H9 (cell line): ENCODE measurements around the gene DDO. TPM values are rescaled to one million over a fixed set of nuclear protein-coding genes. Genes with fewer than 3 reads are reported as not detected.

ENCODE experiments used
- DNase-seq: peaks from one replicate; pipeline ENCODE4 v3.0.0-alpha.2; 2017
- H2AFZ ChIP-seq: one replicate; pipeline ENCODE4 v1.6.1; 2013; ENCODE audit warnings: mild to moderate bottlenecking, low read length, control low read depth, moderate library complexity
- H2AK5ac ChIP-seq: 2 replicates; pipeline ENCODE4 v1.6.1; 2013; ENCODE audit warnings: low read length, control low read depth, mixed read lengths; ENCODE audit not compliant: insufficient read length
- H2BK120ac ChIP-seq: one replicate; pipeline ENCODE4 v1.6.1; 2013; ENCODE audit warnings: low read depth, mild to moderate bottlenecking, low read length, control low read depth, inconsistent platforms; ENCODE audit not compliant: poor library complexity, severe bottlenecking
- H2BK12ac ChIP-seq: 2 replicates; pipeline ENCODE4 v1.6.1; 2013; ENCODE audit warnings: low read length, control low read depth, mixed read lengths, low read depth; ENCODE audit not compliant: insufficient read length
- H2BK15ac ChIP-seq: 2 replicates; pipeline ENCODE4 v1.6.1; 2013; ENCODE audit warnings: low read depth, low read length, control low read depth
- H2BK20ac ChIP-seq: one replicate; pipeline ENCODE4 v1.6.1; 2013; ENCODE audit warnings: low read depth, mild to moderate bottlenecking, low read length, control low read depth, inconsistent platforms; ENCODE audit not compliant: poor library complexity, severe bottlenecking
- H2BK5ac ChIP-seq: 2 replicates; pipeline ENCODE4 v1.6.1; 2013; ENCODE audit warnings: low read length, control low read depth, mixed read lengths; ENCODE audit not compliant: insufficient read length
- H3K14ac ChIP-seq: 2 replicates; pipeline ENCODE4 v1.6.1; 2013; ENCODE audit warnings: low read length, control low read depth; ENCODE audit not compliant: insufficient read depth
- H3K18ac ChIP-seq: 2 replicates; pipeline ENCODE4 v1.6.1; 2013; ENCODE audit warnings: low read depth, mild to moderate bottlenecking, mixed read lengths, low read length, control low read depth; ENCODE audit not compliant: insufficient read length
- H3K23ac ChIP-seq: 2 replicates; pipeline ENCODE4 v1.6.1; 2013; ENCODE audit warnings: low read length, control low read depth, mixed read lengths, low read depth; ENCODE audit not compliant: insufficient read length
- H3K23me2 ChIP-seq: 2 replicates; pipeline ENCODE4 v1.6.1; 2013; ENCODE audit warnings: low read depth, mild to moderate bottlenecking, mixed read lengths, low read length, control low read depth; ENCODE audit not compliant: insufficient read length, poor library complexity, severe bottlenecking
- H3K27ac ChIP-seq: 2 replicates; pipeline ENCODE4 v1.5.1; 2013; ENCODE audit warnings: low read length, control low read depth, mixed read lengths, low read depth; ENCODE audit not compliant: insufficient read length
- H3K27me3 ChIP-seq: 2 replicates; pipeline ENCODE4 v1.6.1; 2013; ENCODE audit warnings: low read length, control low read depth, inconsistent platforms; ENCODE audit not compliant: insufficient read depth
- H3K4ac ChIP-seq: 2 replicates; pipeline ENCODE4 v1.6.1; 2013; ENCODE audit warnings: low read depth, mild to moderate bottlenecking, control low read depth, inconsistent platforms, low read length, moderate library complexity
- H3K4me1 ChIP-seq: 2 replicates; pipeline ENCODE4 v1.6.1; 2013; ENCODE audit warnings: low read length, control low read depth, inconsistent platforms; ENCODE audit not compliant: insufficient read depth
- H3K4me2 ChIP-seq: 2 replicates; pipeline ENCODE4 v1.6.1; 2013; ENCODE audit warnings: low read length, control low read depth, mixed read lengths; ENCODE audit not compliant: insufficient read length, insufficient read depth
- H3K56ac ChIP-seq: 2 replicates; pipeline ENCODE4 v1.6.1; 2013; ENCODE audit warnings: low read depth, mild to moderate bottlenecking, mixed read lengths, low read length, control low read depth; ENCODE audit not compliant: insufficient read length
- H3K79me1 ChIP-seq: 2 replicates; pipeline ENCODE4 v1.6.1; 2013; ENCODE audit warnings: low read depth, mild to moderate bottlenecking, moderate library complexity, low read length, control low read depth, inconsistent platforms; ENCODE audit not compliant: insufficient read depth, poor library complexity, severe bottlenecking
- H3K79me2 ChIP-seq: 2 replicates; pipeline ENCODE4 v1.6.1; 2013; ENCODE audit warnings: low read length, control low read depth, inconsistent platforms; ENCODE audit not compliant: insufficient read depth
- H3K9ac ChIP-seq: 2 replicates; pipeline ENCODE4 v1.6.1; 2013; ENCODE audit warnings: low read length, control low read depth, mixed read lengths; ENCODE audit not compliant: insufficient read length; ENCODE audit errors: extremely low read depth
- H3K9me3 ChIP-seq: one replicate; pipeline ENCODE4 v1.6.1; 2013; ENCODE audit warnings: low read depth, low read length, inconsistent platforms; ENCODE audit not compliant: control insufficient read depth
- H3T11ph ChIP-seq: one replicate; pipeline ENCODE4 v1.6.1; 2013; ENCODE audit warnings: mild to moderate bottlenecking, low read length, control low read depth, inconsistent platforms
- H4K20me1 ChIP-seq: one replicate; pipeline ENCODE4 v1.6.1; 2013; ENCODE audit not compliant: control insufficient read depth, insufficient read length, insufficient read depth
- H4K5ac ChIP-seq: 2 replicates; pipeline ENCODE4 v1.6.1; 2013; ENCODE audit warnings: low read depth, mild to moderate bottlenecking, mixed read lengths, low read length, control low read depth; ENCODE audit not compliant: insufficient read length
- H4K8ac ChIP-seq: replicated peaks from 2 replicates; pipeline ENCODE4 v1.6.1; 2013; ENCODE audit warnings: low read length, control low read depth, mixed read lengths, low read depth; ENCODE audit not compliant: insufficient read length
- H4K91ac ChIP-seq: 2 replicates; pipeline ENCODE4 v1.6.1; 2013; ENCODE audit warnings: low read depth, mild to moderate bottlenecking, moderate library complexity, mixed read lengths, low read length, control low read depth; ENCODE audit not compliant: insufficient read length
- H3K27ac Mint-ChIP-seq, 3 experiments: 2 replicates in 2 of 3; 3 replicates in 1 of 3; pipeline ENCODE4 v1.8.0; 2020 to 2021; ENCODE audit warnings: mixed read lengths in 3 of 3, mild to moderate bottlenecking in 1 of 3, moderate library complexity in 1 of 3
- H3K27me3 Mint-ChIP-seq: 2 replicates; pipeline ENCODE4 v1.8.0; 2021; ENCODE audit warnings: low read depth, mild to moderate bottlenecking, moderate library complexity, mixed read lengths
- H3K36me3 Mint-ChIP-seq, 3 experiments: 2 replicates in 2 of 3; 3 replicates in 1 of 3; pipeline ENCODE4 v1.8.0; 2020 to 2021; ENCODE audit warnings: low read depth in 3 of 3, mixed read lengths in 3 of 3; ENCODE audit not compliant: insufficient read depth in 1 of 3
- H3K4me1 Mint-ChIP-seq, 2 experiments: 2 replicates each; pipeline ENCODE4 v1.8.0; 2020; ENCODE audit warnings: mixed read lengths in 2 of 2
- H3K4me3 Mint-ChIP-seq, 2 experiments: 2 replicates in 1 of 2; 3 replicates in 1 of 2; pipeline ENCODE4 v1.8.0; 2020 to 2021; ENCODE audit warnings: mild to moderate bottlenecking in 2 of 2, mixed read lengths in 2 of 2, moderate library complexity in 1 of 2
- H3K9me3 Mint-ChIP-seq, 2 experiments: 2 replicates in 1 of 2; 3 replicates in 1 of 2; pipeline ENCODE4 v1.8.0; 2020; ENCODE audit warnings: mild to moderate bottlenecking in 2 of 2, mixed read lengths in 2 of 2, moderate library complexity in 1 of 2
- WGBS: extraction: QIAGEN DNeasy Blood & Tissue Kit; methylation state at CpG from one replicate; pipeline ENCODE4 v1.1.7; 2013; ENCODE audit warnings: missing lambda C conversion rate, low lambda C conversion rate, mixed read lengths; ENCODE audit not compliant: insufficient read length; ENCODE audit errors: extremely low coverage; 5-methylcytosine and 5-hydroxymethylcytosine counted together
- total RNA-seq: library from RNA; stranded (reverse); gene quantifications from 2 replicates; pipeline ENCODE4 v1.2.1, GENCODE V29; 2021
- TF ChIP-seq, protein P1 (sequence below): fragments of 200-600 bp; sonication (generic); conservative IDR thresholded peaks from 3 replicates; pipeline ENCODE4 v1.8.0; 2021; ENCODE audit warnings: antibody characterized with exemption, mild to moderate bottlenecking

Gene DDO
- total RNA-seq, 1 experiment from 2014 or later: not detected

GRCh38 chr6:110385458-110385863, 29.9 kb downstream of the DDO start:
- no peak overlapping the region for H3K56ac ChIP-seq
- no peak overlapping the region for H3K18ac ChIP-seq
- Mint-ChIP-seq H3K36me3 (peaks cover 0 to 9% (median 0%) of the 10 kb centered on the region in 3 experiments; a peak in 3 of 7 replicates), H3K27me3 (peaks cover 5% of the 10 kb centered on the region), H3K4me3 (no peak overlapping the region), H3K9me3 (peaks cover 3 to 4% of the 10 kb centered on the region in 2 experiments; a peak in 1 of 5 replicates), H3K27ac (no peak overlapping the region), H3K4me1 (peaks cover 20 to 29% of the 10 kb centered on the region in 2 experiments)
- H3K4ac ChIP-seq: no peak overlapping the region
- DNase-seq: no peak
- no CpG with 5 or more reads among the region's 1 CpG for WGBS
- no peak overlapping the region for H2AFZ ChIP-seq
- no peak overlapping the region for H3K9ac ChIP-seq
- H3K4me2 ChIP-seq: no peak overlapping the region
- no peaks in the 10 kb centered on the region; the same call in 1 of the 2 replicates for H3K4me1 ChIP-seq
- H3K27ac ChIP-seq: no peak overlapping the region
- no peak overlapping the region for H3K14ac ChIP-seq
- no peak overlapping the region for H4K91ac ChIP-seq
- H2BK15ac ChIP-seq: no peak overlapping the region
- no peaks in the 10 kb centered on the region for H4K20me1 ChIP-seq
- H3K79me2 ChIP-seq: no peaks in the 10 kb centered on the region
- H4K5ac ChIP-seq: no peak overlapping the region
- no peak overlapping the region for H2AK5ac ChIP-seq
- no peak overlapping the region for H2BK20ac ChIP-seq
- H3K79me1 ChIP-seq: no peaks in the 10 kb centered on the region
- H2BK5ac ChIP-seq: no peak overlapping the region
- H3T11ph ChIP-seq: no peak overlapping the region
- H2BK120ac ChIP-seq: no peak overlapping the region
- H4K8ac ChIP-seq: no peak overlapping the region
- H3K9me3 ChIP-seq: no peaks in the 10 kb centered on the region
- no peaks in the 10 kb centered on the region for H3K27me3 ChIP-seq
- no peak overlapping the region for H3K23ac ChIP-seq
- no peak overlapping the region for H2BK12ac ChIP-seq
- no peaks in the 10 kb centered on the region for H3K23me2 ChIP-seq
- TF ChIP-seq, protein P1, sequence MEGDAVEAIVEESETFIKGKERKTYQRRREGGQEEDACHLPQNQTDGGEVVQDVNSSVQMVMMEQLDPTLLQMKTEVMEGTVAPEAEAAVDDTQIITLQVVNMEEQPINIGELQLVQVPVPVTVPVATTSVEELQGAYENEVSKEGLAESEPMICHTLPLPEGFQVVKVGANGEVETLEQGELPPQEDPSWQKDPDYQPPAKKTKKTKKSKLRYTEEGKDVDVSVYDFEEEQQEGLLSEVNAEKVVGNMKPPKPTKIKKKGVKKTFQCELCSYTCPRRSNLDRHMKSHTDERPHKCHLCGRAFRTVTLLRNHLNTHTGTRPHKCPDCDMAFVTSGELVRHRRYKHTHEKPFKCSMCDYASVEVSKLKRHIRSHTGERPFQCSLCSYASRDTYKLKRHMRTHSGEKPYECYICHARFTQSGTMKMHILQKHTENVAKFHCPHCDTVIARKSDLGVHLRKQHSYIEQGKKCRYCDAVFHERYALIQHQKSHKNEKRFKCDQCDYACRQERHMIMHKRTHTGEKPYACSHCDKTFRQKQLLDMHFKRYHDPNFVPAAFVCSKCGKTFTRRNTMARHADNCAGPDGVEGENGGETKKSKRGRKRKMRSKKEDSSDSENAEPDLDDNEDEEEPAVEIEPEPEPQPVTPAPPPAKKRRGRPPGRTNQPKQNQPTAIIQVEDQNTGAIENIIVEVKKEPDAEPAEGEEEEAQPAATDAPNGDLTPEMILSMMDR: no peak
